ENCODE data around the gene STRN3.

STRN3 gene

GRCh38 chr14:30960216-30960615 is 66.0 kb downstream of the STRN3 start:
- DNase-seq (ENCODE audit: extremely low read depth, low read depth) = no peak
- no peak for TF ChIP-seq CTCF (IDR thresholded peaks at IDR 0.05; ENCODE audit: low read depth, low read length, missing control alignments)
- no peak overlapping the region for H3K4me3 ChIP-seq (replicated peaks; ENCODE audit: low read depth, low read length)

- no peak for TF ChIP-seq CTCF (IDR thresholded peaks at IDR 0.05; ENCODE audit: low read depth, low read length, missing control alignments)
- DNase-seq (ENCODE audit: extremely low read depth, low read depth) = no peak
- no peak overlapping the region for H3K4me3 ChIP-seq (replicated peaks; ENCODE audit: low read depth, low read length)
Observed at GRCh38 chr14:30958555-30959407, 67.4 kb downstream of the STRN3 start.

- no peak for TF ChIP-seq CTCF (IDR thresholded peaks at IDR 0.05; ENCODE audit: low read depth, low read length, missing control alignments)
- DNase-seq (ENCODE audit: extremely low read depth, low read depth) = no peak
- H3K4me3 ChIP-seq (replicated peaks; ENCODE audit: low read depth, low read length) = no peak overlapping the region
Observed at GRCh38 chr14:30957813-30958370, 68.3 kb downstream of the STRN3 start.

- H3K4me3 ChIP-seq (replicated peaks; ENCODE audit: low read depth, low read length) = no peak overlapping the region
- DNase-seq (ENCODE audit: extremely low read depth, low read depth) = no peak
- TF ChIP-seq CTCF (IDR thresholded peaks at IDR 0.05; ENCODE audit: low read depth, low read length, missing control alignments) = no peak
Observed at GRCh38 chr14:30949651-30950050, 76.5 kb downstream of the STRN3 start.

GRCh38 chr14:30943694-30944093 is 82.5 kb downstream of the STRN3 start:
- no peak for DNase-seq (ENCODE audit: extremely low read depth, low read depth)
- no peak overlapping the region for H3K4me3 ChIP-seq (replicated peaks; ENCODE audit: low read depth, low read length)
- TF ChIP-seq CTCF (IDR thresholded peaks at IDR 0.05; ENCODE audit: low read depth, low read length, missing control alignments) = no peak

GRCh38 chr14:30940886-30941285 is 85.3 kb downstream of the STRN3 start:
- no peak for DNase-seq (ENCODE audit: extremely low read depth, low read depth)
- TF ChIP-seq CTCF (IDR thresholded peaks at IDR 0.05; ENCODE audit: low read depth, low read length, missing control alignments) = no peak
- H3K4me3 ChIP-seq (replicated peaks; ENCODE audit: low read depth, low read length) = no peak overlapping the region

All from HFF-Myc (cell line).